NCI-H1048 (cell line): Measurements from ENCODE around the gene CLSTN2.

Source experiments
- DNase-seq: peaks from one replicate; lab custom pipeline; 2025; lab: John Stamatoyannopoulos, UW

Gene CLSTN2

DNA sequence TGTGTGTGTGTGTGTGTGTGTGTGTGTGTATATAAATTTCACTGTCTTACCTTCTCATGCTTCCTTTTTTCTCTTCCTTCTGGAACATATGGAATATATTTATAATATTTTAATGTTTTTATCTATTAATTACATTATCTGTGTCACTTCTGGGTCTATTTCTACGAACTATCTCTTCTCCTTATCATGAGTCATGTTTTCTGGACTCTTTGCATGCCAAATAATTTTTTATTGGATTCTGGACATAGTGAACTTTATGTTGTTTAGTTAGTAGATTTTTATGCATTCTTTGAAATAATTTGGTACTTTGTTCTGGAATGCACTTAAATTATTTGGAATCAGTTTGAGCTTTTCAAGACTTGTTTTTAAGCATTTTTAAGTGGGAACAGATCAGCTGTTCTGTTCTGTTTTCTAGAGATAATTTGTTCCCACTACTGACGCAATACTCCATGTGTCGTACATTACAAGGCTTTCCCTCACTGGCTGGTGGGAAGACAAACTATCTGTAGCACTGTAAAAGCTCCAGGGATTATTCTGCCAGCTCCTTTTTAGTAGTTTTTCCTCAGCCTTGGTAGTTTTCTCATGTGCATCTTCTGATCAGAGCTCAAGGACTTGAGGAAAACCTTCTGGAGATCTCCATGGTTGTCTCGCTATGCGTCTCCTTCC lies 302.0 kb downstream of the CLSTN2 start:
- DNase-seq = no peak

GRCh38 chr3:140238646-140239314 lies 303.8 kb downstream of the CLSTN2 start:
- no peak for DNase-seq

DNA sequence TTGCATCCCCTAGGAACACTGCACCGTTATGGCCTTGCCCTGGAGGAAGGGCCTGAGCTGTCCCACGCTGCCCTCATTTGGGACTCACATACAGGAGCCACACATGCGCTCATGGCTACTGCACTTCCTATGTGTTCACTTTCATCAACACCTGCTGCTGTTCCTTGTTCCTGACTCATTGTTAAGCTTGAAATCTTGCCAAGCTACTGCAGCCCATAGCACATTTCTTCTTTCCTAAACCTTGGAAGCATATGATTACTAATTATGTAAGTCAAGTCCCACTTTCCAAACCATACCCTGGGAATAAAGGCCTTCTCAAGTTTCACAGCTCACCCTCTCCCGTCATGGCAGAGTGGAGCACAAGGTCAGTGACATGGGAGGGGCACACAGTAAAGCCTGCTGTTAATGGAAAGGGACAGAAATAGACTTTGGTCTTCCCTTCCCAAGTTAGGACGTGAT lies 307.9 kb downstream of the CLSTN2 start:
- no peak for DNase-seq

GRCh38 chr3:140243575-140243974 lies 308.6 kb downstream of the CLSTN2 start:
- no peak for DNase-seq

- no peak for DNase-seq
Observed at GRCh38 chr3:140244893-140245292, 309.9 kb downstream of the CLSTN2 start.

DNA sequence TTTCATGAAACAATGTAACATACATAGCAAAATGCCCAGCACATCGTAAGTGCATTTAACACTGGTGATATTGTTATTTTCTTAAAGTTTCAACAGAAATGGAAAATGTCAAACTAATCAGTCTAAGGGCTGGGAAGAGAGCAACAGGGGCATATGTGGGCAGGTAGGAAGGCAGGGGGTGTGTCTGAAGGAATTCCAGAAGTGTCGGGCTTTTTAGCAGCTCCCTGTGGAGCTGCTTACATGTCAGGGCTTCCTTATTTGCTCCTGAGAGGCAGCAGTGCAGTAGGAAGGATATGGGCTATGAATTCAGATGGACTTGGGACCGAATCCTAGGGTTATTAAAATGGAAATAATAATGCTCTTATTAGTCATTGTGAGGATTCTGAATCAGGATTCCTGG lies 311.6 kb downstream of the CLSTN2 start:
- no peak for DNase-seq

DNA sequence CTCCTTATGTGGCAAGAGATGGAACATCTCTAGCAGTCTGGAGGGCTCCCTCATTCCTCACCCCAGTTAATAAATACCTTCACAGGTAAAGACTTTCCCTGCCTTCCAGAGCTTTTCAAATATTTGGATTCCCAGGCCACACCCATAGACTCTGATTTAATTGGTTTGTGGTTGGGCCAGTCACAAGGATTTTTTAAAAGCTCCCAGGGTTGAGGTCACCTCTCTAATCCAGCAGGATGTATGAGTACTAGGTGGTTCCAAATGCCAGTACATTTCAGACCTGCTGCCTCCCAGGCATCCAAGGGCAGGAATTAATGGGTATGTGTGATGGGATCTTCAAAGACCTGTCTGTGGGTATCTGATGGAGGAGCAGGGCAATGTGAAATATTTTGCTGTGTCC lies 312.8 kb downstream of the CLSTN2 start:
- no peak for DNase-seq

- no peak for DNase-seq
Observed at GRCh38 chr3:140249188-140249587, 314.2 kb downstream of the CLSTN2 start.

GRCh38 chr3:140250010-140250855 lies 315.2 kb downstream of the CLSTN2 start:
- DNase-seq = no peak

DNA sequence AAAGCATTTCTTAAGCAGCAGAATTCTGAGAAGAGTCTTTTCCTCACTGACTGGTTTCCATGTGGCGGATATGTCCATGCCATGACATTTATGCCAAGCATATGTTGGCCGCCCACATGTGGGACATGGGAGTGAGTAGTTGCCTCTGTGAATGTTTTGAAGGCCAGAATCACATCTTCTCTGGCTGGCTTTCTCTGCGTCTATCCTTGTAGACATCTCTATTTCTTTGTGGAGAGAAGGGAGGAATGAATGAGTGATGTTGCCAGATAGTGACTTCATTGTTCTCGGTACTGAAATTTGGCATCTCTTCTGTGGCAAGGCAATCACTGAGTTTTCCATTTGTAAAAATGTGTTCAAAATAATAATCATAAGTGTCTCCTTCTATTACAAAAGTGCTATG lies 316.0 kb downstream of the CLSTN2 start:
- no peak for DNase-seq

GRCh38 chr3:140251678-140252077 lies 316.7 kb downstream of the CLSTN2 start:
- no peak for DNase-seq

DNA sequence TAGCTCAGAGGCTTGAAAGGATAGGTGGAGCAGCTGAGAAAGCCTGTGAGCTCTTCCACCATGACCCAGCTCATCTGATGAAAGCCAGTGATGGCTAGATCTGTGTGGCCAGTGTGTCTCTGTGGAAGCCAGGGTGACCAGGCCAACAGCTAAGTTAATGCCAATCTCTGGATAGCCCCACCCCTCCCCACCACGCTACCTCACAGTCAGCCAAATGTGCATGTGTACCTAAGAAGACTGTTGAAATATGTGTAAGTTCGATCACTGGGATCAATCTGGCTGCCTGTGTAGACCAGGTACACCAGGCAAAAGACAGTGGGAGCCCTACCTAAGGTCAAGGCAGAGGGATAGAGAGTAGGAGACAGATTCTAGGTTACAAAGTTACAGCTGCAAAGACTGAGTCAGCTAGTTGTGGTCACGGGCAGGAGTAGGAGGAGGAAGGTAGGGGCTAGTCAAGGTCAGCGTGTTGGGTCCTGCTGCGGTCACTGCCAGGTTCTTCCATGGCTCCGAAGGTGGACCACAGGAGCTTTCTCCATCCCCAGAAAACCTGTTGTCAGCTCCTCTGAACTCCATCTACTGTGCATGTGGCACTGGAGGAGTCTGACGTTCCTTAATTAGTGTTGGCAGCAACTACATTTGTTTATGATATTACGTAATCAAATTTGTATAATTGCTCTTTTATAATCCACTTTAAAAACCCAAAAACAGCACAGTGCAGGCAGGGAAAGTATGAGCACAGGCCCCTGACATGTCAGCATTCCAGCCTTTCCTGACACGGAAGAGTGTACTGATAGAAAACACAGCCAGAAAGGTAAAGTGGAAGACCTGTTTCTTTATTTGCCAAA lies 318.0 kb downstream of the CLSTN2 start:
- DNase-seq = no peak

- no peak for DNase-seq
Observed at GRCh38 chr3:140258222-140258724, 323.3 kb downstream of the CLSTN2 start.

- DNase-seq = no peak
Observed at GRCh38 chr3:140265302-140265701, 330.3 kb downstream of the CLSTN2 start.

- no peak for DNase-seq
Observed at GRCh38 chr3:140268103-140268502, 333.1 kb downstream of the CLSTN2 start.

DNA sequence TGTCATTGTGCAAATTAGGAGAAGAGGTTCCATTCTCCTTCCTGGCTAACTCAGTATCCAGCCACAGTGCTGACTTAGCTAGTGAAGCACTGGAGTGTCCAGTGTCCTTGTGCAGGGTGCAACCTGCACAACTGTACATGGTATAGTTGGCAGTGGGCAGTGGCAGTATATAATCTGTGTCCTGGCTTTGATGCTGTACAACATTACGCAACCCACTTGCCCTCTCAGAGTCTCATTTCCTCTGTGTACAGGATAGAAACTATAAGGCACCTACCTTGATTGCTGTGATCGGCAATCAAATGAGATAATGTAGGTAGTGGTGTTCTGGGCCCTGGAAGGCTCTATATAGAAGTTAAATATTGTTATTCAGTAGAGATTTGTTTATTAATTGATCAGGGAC lies 333.6 kb downstream of the CLSTN2 start:
- no peak for DNase-seq

DNA sequence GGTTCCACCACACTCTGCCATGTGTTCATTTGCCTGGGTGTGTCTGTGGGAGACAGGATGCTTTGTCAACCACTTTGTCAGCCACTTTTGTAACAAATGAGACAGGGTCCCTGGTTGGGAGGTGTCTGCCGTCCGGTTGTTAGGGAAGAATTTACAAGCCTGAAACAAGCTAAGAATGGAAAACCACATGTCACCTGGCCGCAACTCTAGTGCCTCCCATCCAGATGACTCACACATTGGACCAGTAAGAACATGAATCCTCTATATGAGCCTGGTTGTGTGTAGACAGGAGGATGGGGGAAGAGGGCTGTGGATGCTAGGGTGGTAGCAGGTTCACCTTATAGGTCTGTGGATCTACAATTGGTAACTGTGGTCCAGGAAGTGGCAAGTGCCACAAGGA lies 335.3 kb downstream of the CLSTN2 start:
- no peak for DNase-seq

GRCh38 chr3:140273542-140274195 lies 338.7 kb downstream of the CLSTN2 start:
- no peak for DNase-seq

DNA sequence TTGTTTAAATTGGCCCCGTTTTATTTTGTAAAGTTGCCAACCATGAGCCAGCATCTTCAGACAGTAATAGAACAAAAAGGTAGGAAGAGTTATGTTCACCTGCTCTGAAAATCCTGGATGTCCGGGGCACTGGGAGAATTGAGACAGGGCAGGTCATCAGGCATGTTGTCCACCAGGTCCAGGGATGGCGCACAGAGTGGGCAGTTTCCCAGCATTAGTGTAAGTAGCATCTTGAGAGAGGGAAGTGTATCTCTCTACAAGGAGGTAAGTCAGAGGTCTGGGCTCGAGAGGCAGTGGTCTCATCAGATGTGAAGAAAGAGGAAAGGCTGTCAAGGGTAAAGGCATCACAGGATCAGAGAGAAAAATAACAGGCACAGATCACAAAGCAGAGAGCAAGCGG lies 339.4 kb downstream of the CLSTN2 start:
- no peak for DNase-seq

- DNase-seq = no peak
Observed at GRCh38 chr3:140276703-140277102, 341.7 kb downstream of the CLSTN2 start.

- no peak for DNase-seq
Observed at GRCh38 chr3:140277886-140278285, 342.9 kb downstream of the CLSTN2 start.
